ENCODE measurements around the gene CSN1S1. TPM values are rescaled to one million over a fixed set of nuclear protein-coding genes. Genes with fewer than 3 reads are reported as not detected.

CSN1S1 gene
- total and polyA plus RNA-seq, 2 of the 13 experiments (the other 11 are each of a cell fraction or from before 2014, with no cell fraction given) = not detected

GRCh38 chr4:69957209-69957608 lies 26.3 kb downstream of the CSN1S1 start:
- FAIRE-seq (no peak), ATAC-seq (no peak), DNase-seq (ENCODE audit: low spot score) (no peak)
- H3K4me1 ChIP-seq (ENCODE audit: insufficient read depth, low read length) = no peaks in the 10 kb centered on the region
- intact Hi-C loops (cut with micrococcal nuclease; ENCODE audit: unreplicated experiment) (no loop called here), in situ Hi-C loops (cut with HindIII; ENCODE audit: extremely low pct_ligation_motif_present, low pct_unique_long_range_greater_than_20kb) (no loop called here)
- H4K20me1 ChIP-seq (ENCODE audit: insufficient read depth, low read length) = no peaks in the 10 kb centered on the region
- H3K27ac ChIP-seq (ENCODE audit: extremely low read length, insufficient read depth, low read length) = no peak overlapping the region
- no peak for TF ChIP-seq KDM4B (CRISPR knock-in tag; IDR thresholded peaks at IDR 0.05)
- CTCF ChIA-PET (ENCODE audit: low intra/inter-chr PET ratio, low total read pairs) = no interaction called here
- BruUV-seq (replicated peaks) = no TSS peak
- H2AFZ ChIP-seq (ENCODE audit: low read length) = no peak overlapping the region
- no peaks in the 10 kb centered on the region for H3K36me3 ChIP-seq (replicated peaks in 1 of 2; ENCODE audit: control insufficient read depth in 1 of 2, insufficient read depth in 2 of 2, low read length in 2 of 2)
- no peaks in the 10 kb centered on the region for H3K79me2 ChIP-seq (ENCODE audit: insufficient read depth, low read length)
- no peak overlapping the region for H3K4me2 ChIP-seq (ENCODE audit: low read depth, low read length)
- no peak overlapping the region for H3K4me3 ChIP-seq (replicated peaks in 1 of 3; ENCODE audit: insufficient read depth in 1 of 3, low read depth in 2 of 3, low read length in 3 of 3)
- H3K27me3 ChIP-seq (ENCODE audit: control insufficient read depth in 1 of 2, insufficient read depth in 2 of 2, low read length in 2 of 2) = no peaks in the 10 kb centered on the region
- no peaks in the 10 kb centered on the region for H3K9me3 ChIP-seq (ENCODE audit: low read length)
- no peak overlapping the region for H3K9ac ChIP-seq (ENCODE audit: insufficient read depth, low read depth, low read length)
- WGBS (ENCODE audit: low lambda C conversion rate) = 96% methylated on average over 1 of the region's 1 CpG
- POLR2A ChIA-PET = no interaction called here

- no peak within 1 kb of the TSS for H3K4me3 ChIP-seq (replicated peaks in 1 of 3; ENCODE audit: insufficient read depth in 1 of 3, low read depth in 2 of 3, low read length in 3 of 3)
- H3K9ac ChIP-seq (ENCODE audit: insufficient read depth, low read depth, low read length) = no peak within 1 kb of the TSS
- H3K27me3 ChIP-seq (ENCODE audit: control insufficient read depth in 1 of 2, insufficient read depth in 2 of 2, low read length in 2 of 2) = no peaks in the 10 kb centered on the region; a peak in 1 of 5 replicates
- no peaks in the 10 kb centered on the region for H3K36me3 ChIP-seq (replicated peaks in 1 of 2; ENCODE audit: control insufficient read depth in 1 of 2, insufficient read depth in 2 of 2, low read length in 2 of 2)
- H4K20me1 ChIP-seq (ENCODE audit: insufficient read depth, low read length) = no peaks in the 10 kb centered on the region
- peaks cover 14% of the 10 kb centered on the region for H3K4me1 ChIP-seq (ENCODE audit: insufficient read depth, low read length)
- ATAC-seq (no peak), DNase-seq (ENCODE audit: low spot score) (no peak), FAIRE-seq (no peak)
- H3K4me2 ChIP-seq (ENCODE audit: low read depth, low read length) = no peak within 1 kb of the TSS
- H3K27ac ChIP-seq (ENCODE audit: extremely low read length, insufficient read depth, low read length) = no peak within 1 kb of the TSS
- H2AFZ ChIP-seq (ENCODE audit: low read length) = no peak within 1 kb of the TSS
- TF ChIP-seq POLR2G (IDR thresholded peaks at IDR 0.05; ENCODE audit: low read depth, low read length) = no peak
- TF ChIP-seq, protein P1, sequence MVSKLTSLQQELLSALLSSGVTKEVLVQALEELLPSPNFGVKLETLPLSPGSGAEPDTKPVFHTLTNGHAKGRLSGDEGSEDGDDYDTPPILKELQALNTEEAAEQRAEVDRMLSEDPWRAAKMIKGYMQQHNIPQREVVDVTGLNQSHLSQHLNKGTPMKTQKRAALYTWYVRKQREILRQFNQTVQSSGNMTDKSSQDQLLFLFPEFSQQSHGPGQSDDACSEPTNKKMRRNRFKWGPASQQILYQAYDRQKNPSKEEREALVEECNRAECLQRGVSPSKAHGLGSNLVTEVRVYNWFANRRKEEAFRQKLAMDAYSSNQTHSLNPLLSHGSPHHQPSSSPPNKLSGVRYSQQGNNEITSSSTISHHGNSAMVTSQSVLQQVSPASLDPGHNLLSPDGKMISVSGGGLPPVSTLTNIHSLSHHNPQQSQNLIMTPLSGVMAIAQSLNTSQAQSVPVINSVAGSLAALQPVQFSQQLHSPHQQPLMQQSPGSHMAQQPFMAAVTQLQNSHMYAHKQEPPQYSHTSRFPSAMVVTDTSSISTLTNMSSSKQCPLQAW (CRISPR knock-in tag; IDR thresholded peaks at IDR 0.05) = no peak
- TF ChIP-seq CC2D1A (CRISPR knock-in tag; IDR thresholded peaks at IDR 0.05) = no peak
- no TSS peak for BruUV-seq (replicated peaks)
- in situ Hi-C loops (cut with HindIII; ENCODE audit: extremely low pct_ligation_motif_present, low pct_unique_long_range_greater_than_20kb) = no loop called here
- CTCF ChIA-PET (ENCODE audit: low intra/inter-chr PET ratio, low total read pairs) = no interaction called here
- intact Hi-C loops (cut with micrococcal nuclease; ENCODE audit: unreplicated experiment) = no loop called here
- POLR2A ChIA-PET = no interaction called here
- no peaks in the 10 kb centered on the region for H3K79me2 ChIP-seq (ENCODE audit: insufficient read depth, low read length)
- no peaks in the 10 kb centered on the region for H3K9me3 ChIP-seq (ENCODE audit: low read length)
- 38% methylated on average over 2 of the region's 2 CpGs for WGBS (ENCODE audit: low lambda C conversion rate)
Observed at GRCh38 chr4:69965628-69966027, 34.8 kb downstream of the CSN1S1 start, which contains the start of gene CSN2. TSS of gene CSN2 (minus strand) at chr4:69965728. CDS start at chr4:69960995, 4,733 bp downstream.

Measured in HepG2 (cell line).